Kidney (tissue), 14 donors: ENCODE measurements around the gene KRTAP10-3. TPM values are rescaled to one million over a fixed set of nuclear protein-coding genes. Genes with fewer than 3 reads are reported as not detected.

ENCODE experiments used
- DNase-seq, 5 donors: peaks; one replicate each; pipeline ENCODE4 v3.0.0-alpha.2; 2013 to 2020
- FAIRE-seq: peaks from 2 replicates; lab custom pipeline; 2012; peaks lifted over from hg19 to GRCh38; lab: Jason Lieb, UNC
- H3K27ac ChIP-seq, 2 donors: one replicate each; pipeline ENCODE4 v1.7.0; 2013; ENCODE audit warnings: low read depth in 2 of 2, low read length in 2 of 2, inconsistent platforms in 1 of 2
- H3K27me3 ChIP-seq: one replicate; pipeline ENCODE4 v1.7.1; 2013; ENCODE audit warnings: low read length, inconsistent platforms; ENCODE audit not compliant: control insufficient read depth, insufficient read depth
- H3K36me3 ChIP-seq, 3 donors: one replicate each; pipeline versions ENCODE4 v1.7.0 to v1.7.1; 2013; ENCODE audit warnings: low read length in 3 of 3, control low read depth in 1 of 3, inconsistent platforms in 1 of 3; ENCODE audit not compliant: insufficient read depth in 3 of 3, control insufficient read depth in 2 of 3
- H3K4me1 ChIP-seq, 3 donors: one replicate each; pipeline versions ENCODE4 v1.7.0 to v1.7.1; 2013; ENCODE audit warnings: low read length in 3 of 3, inconsistent platforms in 1 of 3, low read depth in 1 of 3; ENCODE audit not compliant: control insufficient read depth in 2 of 3, insufficient read depth in 2 of 3
- H3K4me3 ChIP-seq, 3 donors: one replicate each; pipeline versions ENCODE4 v1.7.0 to v1.8.1; 2013; ENCODE audit warnings: low read length in 3 of 3, control low read depth in 1 of 3, inconsistent platforms in 1 of 3
- H3K9ac ChIP-seq, 3 donors: one replicate each; pipeline versions ENCODE4 v1.7.0 to v1.7.1; 2013; ENCODE audit warnings: low read length in 3 of 3, control low read depth in 1 of 3, inconsistent platforms in 1 of 3
- H3K9me3 ChIP-seq, 3 donors: one replicate each; pipeline versions ENCODE4 v1.7.0 to v1.7.1; 2013; ENCODE audit warnings: low read length in 3 of 3, control low read depth in 1 of 3, inconsistent platforms in 1 of 3; ENCODE audit not compliant: control insufficient read depth in 2 of 3, insufficient read depth in 1 of 3
- CTCF ChIP-seq: IDR thresholded peaks from 3 replicates; pipeline ENCODE4 v1.5.1; 2012; ENCODE audit warnings: mild to moderate bottlenecking, moderate library complexity, borderline replicate concordance; ENCODE audit not compliant: insufficient read depth; ENCODE audit errors: extremely low read depth
- intact Hi-C: fragments of 100-400 bp; cut with DNase I; formaldehyde crosslinking; loops from one replicate; pipeline ENCODE4 v1.11.1; 2022
- polyA plus RNA-seq: library from polyadenylated mRNA; stranded (reverse); fragments of 350-450 nt; fragmentation: Illumina TruSeq; extraction: RNeasy Lipid Tissue Mini Kit (QIAGEN cat#74804); gene quantifications from one replicate; pipeline ENCODE4 v1.2.3, GENCODE V29; 2014; ENCODE audit warnings: low read depth, low replicate concordance; ENCODE audit not compliant: insufficient read depth
- total RNA-seq: library from RNA; stranded (reverse); fragmentation: NEBNext Ultra II Directional; extraction: Animal tissue kit (Norgen Biotek cat#: 25700); gene quantifications from one replicate; pipeline ENCODE4 v1.2.1, GENCODE V29; 2021
- donor health status: control.
- donor health status: control.
- donor health status: control.
- donor health status: control.
- donor health status: control.
- donor health status: DM: yes; HTN: yes; CAD: no.
- donor health status: Normal renal cell carcinoma (clear cell type).

KRTAP10-3 gene
- total and polyA plus RNA-seq, 2 donors from 2014 or later: not detected

- Histone ChIP-seq H3K4me3 (no peak overlapping the region), H3K9me3 (no peaks in the 10 kb centered on the region), H3K36me3 (peaks cover 0 to 2% (median 0%) of the 10 kb centered on the region in 3 donors), H3K9ac (no peak overlapping the region), H3K4me1 (peaks cover 0 to 6% (median 0%) of the 10 kb centered on the region in 3 donors), H3K27me3 (no peaks in the 10 kb centered on the region), H3K27ac (no peak overlapping the region)
- intact Hi-C loops: no loop called here
- peak in 1 of 5 donors; percentile 60 for DNase-seq
- no peak for FAIRE-seq
- no peak for TF ChIP-seq CTCF
Observed at GRCh38 chr21:44512496-44513388, 45.9 kb downstream of the KRTAP10-3 start.

GRCh38 chr21:44511938-44512275 lies 46.7 kb downstream of the KRTAP10-3 start:
- Histone ChIP-seq H3K27me3 (no peaks in the 10 kb centered on the region), H3K9ac (no peak overlapping the region), H3K36me3 (peaks cover 0 to 2% (median 0%) of the 10 kb centered on the region in 3 donors), H3K4me3 (no peak overlapping the region), H3K4me1 (peaks cover 0 to 6% (median 0%) of the 10 kb centered on the region in 3 donors), H3K27ac (no peak overlapping the region), H3K9me3 (no peaks in the 10 kb centered on the region)
- intact Hi-C loops: no loop called here
- FAIRE-seq (no peak), DNase-seq (peak in 1 of 5 donors; percentile 56)
- no peak for TF ChIP-seq CTCF

- Histone ChIP-seq H3K9ac (no peak overlapping the region), H3K36me3 (peaks cover 0 to 2% (median 0%) of the 10 kb centered on the region in 3 donors), H3K4me3 (no peak overlapping the region), H3K4me1 (peaks cover 0 to 6% (median 0%) of the 10 kb centered on the region in 3 donors), H3K27me3 (no peaks in the 10 kb centered on the region), H3K27ac (no peak overlapping the region), H3K9me3 (no peaks in the 10 kb centered on the region)
- peak in 1 of 5 donors; percentile 45 for DNase-seq
- TF ChIP-seq CTCF: no peak
- intact Hi-C loops: no loop called here
- FAIRE-seq: no peak
Observed at GRCh38 chr21:44511219-44511937, 47.2 kb downstream of the KRTAP10-3 start.
